Loucy (cell line): ENCODE measurements around the gene AKAP9.
"Not testable (repeated sequence)": the region's sequence is repeated elsewhere in the genome, so short reads cannot be mapped to it uniquely, and the experiment has no call there.

Experiments
- CTCF ChIP-seq: fragments of 200-600 bp; sonication (generic); conservative IDR thresholded peaks from 2 replicates; pipeline ENCODE4 v1.5.1; 2014; ENCODE audit warnings: mild to moderate bottlenecking, antibody characterized with exemption, low read length
- EZH2phosphoT487 ChIP-seq: fragments of 200-600 bp; IDR thresholded peaks from 2 replicates; pipeline ENCODE4 v1.6.1; 2018; ENCODE audit warnings: antibody characterized with exemption, mild to moderate bottlenecking, moderate library complexity, borderline replicate concordance

GRCh38 chr7:91893699-91894098 lies 47.0 kb upstream of the AKAP9 start:
- TF ChIP-seq CTCF, EZH2phosphoT487: not testable (repeated sequence)
